ENCODE data around the gene ACSM6.

DNA sequence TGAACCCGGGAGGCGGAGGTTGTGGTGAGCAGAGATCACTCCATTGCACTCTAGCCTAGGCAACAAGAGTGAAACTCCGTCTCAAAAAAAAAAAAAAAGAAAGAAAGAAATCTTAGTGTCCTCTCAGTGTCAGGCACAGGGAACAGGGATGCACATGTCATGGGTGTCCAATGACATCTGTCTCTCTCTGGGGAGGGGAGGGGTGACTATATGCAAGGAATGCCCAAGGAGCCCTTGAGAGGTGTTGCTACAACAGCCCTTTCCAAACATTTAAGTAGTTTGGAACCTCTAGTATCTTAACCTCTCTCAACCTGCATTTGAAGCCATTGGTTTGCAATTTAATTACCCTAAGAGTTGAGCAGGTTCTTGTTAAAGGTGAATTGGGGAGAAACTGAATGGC lies 67.9 kb downstream of the ACSM6 start:
- no peak for TF ChIP-seq POLR2A (IDR thresholded peaks at IDR 0.05)
- TF ChIP-seq, protein P1, sequence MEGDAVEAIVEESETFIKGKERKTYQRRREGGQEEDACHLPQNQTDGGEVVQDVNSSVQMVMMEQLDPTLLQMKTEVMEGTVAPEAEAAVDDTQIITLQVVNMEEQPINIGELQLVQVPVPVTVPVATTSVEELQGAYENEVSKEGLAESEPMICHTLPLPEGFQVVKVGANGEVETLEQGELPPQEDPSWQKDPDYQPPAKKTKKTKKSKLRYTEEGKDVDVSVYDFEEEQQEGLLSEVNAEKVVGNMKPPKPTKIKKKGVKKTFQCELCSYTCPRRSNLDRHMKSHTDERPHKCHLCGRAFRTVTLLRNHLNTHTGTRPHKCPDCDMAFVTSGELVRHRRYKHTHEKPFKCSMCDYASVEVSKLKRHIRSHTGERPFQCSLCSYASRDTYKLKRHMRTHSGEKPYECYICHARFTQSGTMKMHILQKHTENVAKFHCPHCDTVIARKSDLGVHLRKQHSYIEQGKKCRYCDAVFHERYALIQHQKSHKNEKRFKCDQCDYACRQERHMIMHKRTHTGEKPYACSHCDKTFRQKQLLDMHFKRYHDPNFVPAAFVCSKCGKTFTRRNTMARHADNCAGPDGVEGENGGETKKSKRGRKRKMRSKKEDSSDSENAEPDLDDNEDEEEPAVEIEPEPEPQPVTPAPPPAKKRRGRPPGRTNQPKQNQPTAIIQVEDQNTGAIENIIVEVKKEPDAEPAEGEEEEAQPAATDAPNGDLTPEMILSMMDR (IDR thresholded peaks at IDR 0.05), result no peak

All from heart left ventricle (tissue), 13 donors.